ENCODE results near the gene LETM1. TPM values are rescaled to one million over a fixed set of nuclear protein-coding genes. Genes with fewer than 3 reads are reported as not detected.

The LETM1 gene
- total RNA-seq, 4 donors from 2014 or later: 93.3 to 151 (median 121) TPM

DNA sequence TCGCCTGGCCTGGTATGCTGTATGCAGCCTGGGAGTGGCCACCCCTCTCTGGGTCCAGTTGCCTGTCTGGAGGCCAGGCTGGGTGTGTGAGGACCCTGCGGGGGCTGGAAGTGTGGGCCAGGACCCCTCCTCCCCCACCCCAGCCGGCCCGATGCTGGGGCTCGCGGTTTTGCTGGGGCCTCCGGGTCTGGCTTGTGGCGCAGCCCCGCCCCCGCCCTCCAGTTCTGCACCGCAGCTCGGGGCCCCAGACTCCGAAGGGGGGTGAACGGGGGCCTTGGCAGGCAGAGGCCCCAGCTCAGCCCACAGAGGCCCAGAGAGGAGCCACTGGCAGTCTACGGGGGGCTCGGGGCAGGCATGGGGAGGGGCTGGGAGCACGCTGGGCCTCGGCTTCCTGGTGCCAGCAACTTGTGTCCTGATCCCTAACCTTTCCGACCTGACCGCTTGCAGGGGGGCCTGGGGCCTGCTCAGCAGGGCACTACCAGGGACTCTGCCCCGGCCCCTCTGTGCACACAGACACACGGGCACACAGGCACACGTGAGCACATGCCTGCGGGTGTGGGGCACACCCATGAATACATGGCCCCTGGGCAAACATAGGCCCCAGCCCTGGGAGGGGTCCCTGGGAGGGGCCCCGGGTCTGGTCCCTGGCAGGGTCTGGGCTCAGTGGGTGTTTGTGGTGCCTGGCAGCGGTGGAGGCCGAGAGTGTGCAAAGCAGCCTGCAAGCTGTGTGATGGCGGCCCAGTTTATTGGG, 84.2 kb downstream of the LETM1 start:
- peaks cover 0 to 15% of the 10 kb centered on the region in 2 donors for H3K27me3 ChIP-seq
- H3K4me3 ChIP-seq: no peak overlapping the region
- H3K27ac ChIP-seq: no peak overlapping the region
- DNase-seq: no peak
- H3K36me3 ChIP-seq: no peaks in the 10 kb centered on the region
- no peaks in the 10 kb centered on the region for H3K9me3 ChIP-seq
- H3K4me1 ChIP-seq: peaks cover 0 to 10% (median 2%) of the 10 kb centered on the region in 4 donors
- no peak for TF ChIP-seq POLR2A (IDR thresholded peaks at IDR 0.05)
- TF ChIP-seq, protein P1, sequence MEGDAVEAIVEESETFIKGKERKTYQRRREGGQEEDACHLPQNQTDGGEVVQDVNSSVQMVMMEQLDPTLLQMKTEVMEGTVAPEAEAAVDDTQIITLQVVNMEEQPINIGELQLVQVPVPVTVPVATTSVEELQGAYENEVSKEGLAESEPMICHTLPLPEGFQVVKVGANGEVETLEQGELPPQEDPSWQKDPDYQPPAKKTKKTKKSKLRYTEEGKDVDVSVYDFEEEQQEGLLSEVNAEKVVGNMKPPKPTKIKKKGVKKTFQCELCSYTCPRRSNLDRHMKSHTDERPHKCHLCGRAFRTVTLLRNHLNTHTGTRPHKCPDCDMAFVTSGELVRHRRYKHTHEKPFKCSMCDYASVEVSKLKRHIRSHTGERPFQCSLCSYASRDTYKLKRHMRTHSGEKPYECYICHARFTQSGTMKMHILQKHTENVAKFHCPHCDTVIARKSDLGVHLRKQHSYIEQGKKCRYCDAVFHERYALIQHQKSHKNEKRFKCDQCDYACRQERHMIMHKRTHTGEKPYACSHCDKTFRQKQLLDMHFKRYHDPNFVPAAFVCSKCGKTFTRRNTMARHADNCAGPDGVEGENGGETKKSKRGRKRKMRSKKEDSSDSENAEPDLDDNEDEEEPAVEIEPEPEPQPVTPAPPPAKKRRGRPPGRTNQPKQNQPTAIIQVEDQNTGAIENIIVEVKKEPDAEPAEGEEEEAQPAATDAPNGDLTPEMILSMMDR (IDR thresholded peaks at IDR 0.05): no peak

DNA sequence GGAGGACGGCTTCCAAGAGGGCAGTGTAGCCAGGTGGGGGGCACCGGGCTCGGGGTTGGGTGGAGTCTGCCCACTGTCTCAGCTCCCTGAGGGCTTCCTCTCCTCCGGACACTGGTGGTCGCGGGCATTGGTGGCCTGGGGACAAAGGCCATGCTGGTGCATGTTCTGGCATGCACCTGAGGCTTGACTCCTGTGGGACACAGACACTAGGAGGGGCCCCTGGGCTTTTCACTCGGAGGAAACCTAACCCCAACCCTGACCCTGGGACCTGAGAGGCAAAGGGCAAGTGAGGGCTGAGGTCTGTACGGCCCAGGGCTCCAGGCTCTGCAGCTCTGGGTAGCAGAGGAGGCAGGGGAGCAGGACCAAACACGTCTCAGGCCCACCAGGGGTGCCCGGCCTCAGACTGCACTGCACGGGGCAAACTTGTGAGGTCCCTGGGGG, 85.1 kb downstream of the LETM1 start:
- TF ChIP-seq, protein P1 (IDR thresholded peaks at IDR 0.05): no peak
- TF ChIP-seq POLR2A (IDR thresholded peaks at IDR 0.05): no peak
- Histone ChIP-seq H3K4me1 (peaks cover 0 to 11% (median 5%) of the 10 kb centered on the region in 4 donors), H3K27me3 (peaks cover 0 to 18% of the 10 kb centered on the region in 2 donors), H3K27ac (no peak overlapping the region), H3K4me3 (no peak overlapping the region), H3K9me3 (no peaks in the 10 kb centered on the region), H3K36me3 (no peaks in the 10 kb centered on the region)
- DNase-seq: no peak

- H3K36me3 ChIP-seq: no peaks in the 10 kb centered on the region
- H3K27ac ChIP-seq: no peak overlapping the region
- no peak overlapping the region for H3K4me3 ChIP-seq
- no peak for TF ChIP-seq POLR2A (IDR thresholded peaks at IDR 0.05)
- TF ChIP-seq, protein P1 (IDR thresholded peaks at IDR 0.05): no peak
- H3K9me3 ChIP-seq: no peaks in the 10 kb centered on the region
- peaks cover 0 to 18% of the 10 kb centered on the region in 2 donors for H3K27me3 ChIP-seq
- DNase-seq: no peak
- H3K4me1 ChIP-seq: peaks cover 0 to 11% (median 5%) of the 10 kb centered on the region in 4 donors
These were observed 85.7 kb downstream of the LETM1 start for GRCh38 chr4:1770245-1770644.

GRCh38 chr4:1769692-1770091, 86.3 kb downstream of the LETM1 start:
- Histone ChIP-seq H3K27me3 (peaks cover 0 to 18% of the 10 kb centered on the region in 2 donors), H3K36me3 (no peaks in the 10 kb centered on the region), H3K4me3 (no peak overlapping the region), H3K9me3 (no peaks in the 10 kb centered on the region), H3K27ac (no peak overlapping the region), H3K4me1 (peaks cover 0 to 11% (median 5%) of the 10 kb centered on the region in 4 donors)
- no peak for DNase-seq
- TF ChIP-seq POLR2A (IDR thresholded peaks at IDR 0.05): no peak
- TF ChIP-seq, protein P1 (IDR thresholded peaks at IDR 0.05): no peak

GRCh38 chr4:1768367-1769034, 87.5 kb downstream of the LETM1 start:
- Histone ChIP-seq H3K36me3 (no peaks in the 10 kb centered on the region), H3K27ac (no peak overlapping the region), H3K9me3 (no peaks in the 10 kb centered on the region), H3K4me1 (peaks cover 0 to 16% (median 8%) of the 10 kb centered on the region in 4 donors), H3K27me3 (peaks cover 0 to 18% of the 10 kb centered on the region in 2 donors), H3K4me3 (no peak overlapping the region)
- no peak for DNase-seq
- TF ChIP-seq POLR2A (IDR thresholded peaks at IDR 0.05): no peak
- TF ChIP-seq, protein P1 (IDR thresholded peaks at IDR 0.05): no peak
